NB4 (cell line): ENCODE measurements around the gene BCL7C.
"Not testable (repeated sequence)": the region's sequence is repeated elsewhere in the genome, so short reads cannot be mapped to it uniquely, and the experiment has no call there.

Experiments used
- CTCF ChIP-seq: IDR thresholded peaks from one replicate; pipeline ENCODE4 v1.5.1; 2012; ENCODE audit warnings: low read depth, low read length
- POLR2A ChIP-seq: IDR thresholded peaks from 2 replicates; pipeline ENCODE4 v1.6.1; 2011; ENCODE audit warnings: mild to moderate bottlenecking; ENCODE audit not compliant: insufficient read length; ENCODE audit errors: extremely low read depth
- TF ChIP-seq, protein P1 (sequence below): IDR thresholded peaks from 2 replicates; pipeline ENCODE4 v1.6.1; 2011; ENCODE audit warnings: low read depth, low read length

GRCh38 chr16:30891043-30891823 lies 2.6 kb downstream of the BCL7C start:
- not testable (repeated sequence) for TF ChIP-seq POLR2A, CTCF
- TF ChIP-seq, protein P1, sequence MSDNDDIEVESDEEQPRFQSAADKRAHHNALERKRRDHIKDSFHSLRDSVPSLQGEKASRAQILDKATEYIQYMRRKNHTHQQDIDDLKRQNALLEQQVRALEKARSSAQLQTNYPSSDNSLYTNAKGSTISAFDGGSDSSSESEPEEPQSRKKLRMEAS, result not testable (repeated sequence)
